ENCODE measurements around the gene DSG2. TPM values are rescaled to one million over a fixed set of nuclear protein-coding genes. Genes with fewer than 3 reads are reported as not detected.

Gene DSG2
- total RNA-seq, 1 experiment from 2014 or later: 123 TPM

- CTCF ChIA-PET: no interaction called here
- intact Hi-C loops (cut with micrococcal nuclease): no loop called here
Measured at GRCh38 chr18:31598021-31598805, 100.2 kb downstream of the DSG2 start.

More at GRCh38 chr18:31598021-31598805, 100.2 kb downstream of the DSG2 start:
- ATAC-seq (no peak), DNase-seq (ENCODE audit: low read depth, low spot score) (no peak)
- ChIA-PET RAD21 (ENCODE audit: low non-redundant PET in 1 of 2, low total read pairs in 2 of 2, uncharacterized antibody in 2 of 2, unreplicated experiment in 2 of 2) (no interaction called here), POLR2A (no interaction called here)
- Histone ChIP-seq H3K27ac (ENCODE audit: low read depth, low read length) (no peak overlapping the region), H3K36me3 (ENCODE audit: control insufficient read depth in 1 of 2, insufficient read depth in 2 of 2, low read length in 2 of 2) (no peaks in the 10 kb centered on the region), H4K20me1 (ENCODE audit: insufficient read depth) (no peaks in the 10 kb centered on the region), H3K4me2 (ENCODE audit: low read length) (no peak overlapping the region), H3K4me3 (replicated peaks in 1 of 2; ENCODE audit: low read depth in 1 of 2, low read length in 2 of 2) (no peak overlapping the region), H3K9me2 (ENCODE audit: insufficient read depth) (no peaks in the 10 kb centered on the region), H3K4me1 (ENCODE audit: control insufficient read depth in 1 of 2, insufficient read depth in 2 of 2, low read length in 2 of 2) (no peaks in the 10 kb centered on the region), H3K79me2 (ENCODE audit: insufficient read depth, low read length) (no peaks in the 10 kb centered on the region), H3K9ac (ENCODE audit: low read length) (no peak overlapping the region), H3K27me3 (ENCODE audit: insufficient read depth, low read length) (no peaks in the 10 kb centered on the region), H2AFZ (ENCODE audit: low read depth, low read length, poor library complexity, severe bottlenecking) (no peak overlapping the region), H3K9me3 (ENCODE audit: control insufficient read depth in 1 of 2, insufficient read depth in 1 of 2, low read depth in 1 of 2, low read length in 2 of 2) (no peaks in the 10 kb centered on the region)
- no peak for TF ChIP-seq TCF7L2 (IDR thresholded peaks at IDR 0.05; ENCODE audit: borderline replicate concordance, extremely low read depth, insufficient read depth, insufficient read length)
- no peak for TF ChIP-seq SIN3A (IDR thresholded peaks at IDR 0.05; ENCODE audit: low read depth)
- TF ChIP-seq ZFX (IDR thresholded peaks at IDR 0.05): no peak
- TF ChIP-seq SP1 (IDR thresholded peaks at IDR 0.05; ENCODE audit: low read depth): no peak
- TF ChIP-seq ATF3 (IDR thresholded peaks at IDR 0.05): no peak
- TF ChIP-seq REST (IDR thresholded peaks at IDR 0.05; ENCODE audit: low read depth): no peak
- no peak for TF ChIP-seq POLR2AphosphoS5 (IDR thresholded peaks at IDR 0.05; ENCODE audit: low read depth, low read length)
- TF ChIP-seq CBX3 (IDR thresholded peaks at IDR 0.05; ENCODE audit: low read depth): no peak
- no peak for TF ChIP-seq EZH2 (IDR thresholded peaks at IDR 0.05)
- TF ChIP-seq CEBPB (IDR thresholded peaks at IDR 0.05; ENCODE audit: low read depth): no peak
- no peak for TF ChIP-seq FOSL1 (IDR thresholded peaks at IDR 0.05; ENCODE audit: low read depth)
- no peak for TF ChIP-seq ZBTB33 (IDR thresholded peaks at IDR 0.05; ENCODE audit: extremely low read depth, insufficient replicate concordance, low read length)
- no peak for TF ChIP-seq EGR1 (IDR thresholded peaks at IDR 0.05; ENCODE audit: low read depth)
- TF ChIP-seq RAD21 (IDR thresholded peaks at IDR 0.05; ENCODE audit: low read depth): no peak
- TF ChIP-seq CTCF (IDR thresholded peaks at IDR 0.05 in 2 of 3, conservative IDR thresholded peaks at IDR 0.05 in 1 of 3; ENCODE audit: borderline replicate concordance in 1 of 3, insufficient read depth in 1 of 3, low read depth in 2 of 3, low read length in 2 of 3): no peak
- BruUV-seq (replicated peaks): no TSS peak

All from HCT116 (cell line).